Loucy (cell line): ENCODE data around the gene UBR4.

Experiments
- H2AFZ ChIP-seq: fragments of 200-600 bp; sonication (generic); 2 replicates; pipeline ENCODE4 v1.6.0; 2016; ENCODE audit warnings: antibody characterized with exemption, mild to moderate bottlenecking, low read length, moderate library complexity
- H3F3A ChIP-seq: fragments of 200-600 bp; 2 replicates; pipeline ENCODE4 v1.6.0; 2016; ENCODE audit warnings: antibody characterized with exemption, low read depth, mild to moderate bottlenecking
- H3K27me3 ChIP-seq: fragments of 200-600 bp; sonication (generic); 2 replicates; pipeline ENCODE4 v1.6.1; 2014; ENCODE audit warnings: low read length, mild to moderate bottlenecking; ENCODE audit not compliant: insufficient read depth, poor library complexity, severe bottlenecking
- H3K36me3 ChIP-seq: fragments of 200-600 bp; sonication (generic); 2 replicates; pipeline ENCODE4 v1.6.1; 2016; ENCODE audit warnings: low read length; ENCODE audit not compliant: insufficient read depth
- H3K4me1 ChIP-seq: fragments of 200-600 bp; sonication (generic); 2 replicates; pipeline ENCODE4 v1.5.1; 2014; ENCODE audit warnings: low read length, mild to moderate bottlenecking; ENCODE audit not compliant: insufficient read depth, poor library complexity, severe bottlenecking
- H3K4me2 ChIP-seq: fragments of 200-600 bp; sonication (generic); 2 replicates; pipeline ENCODE4 v1.6.0; 2014; ENCODE audit warnings: antibody characterized with exemption, low read length, low read depth, mild to moderate bottlenecking; ENCODE audit not compliant: poor library complexity, severe bottlenecking
- H3K4me3 ChIP-seq: fragments of 200-600 bp; sonication (generic); 2 replicates; pipeline ENCODE4 v1.5.1; 2014; ENCODE audit warnings: low read length, mild to moderate bottlenecking, mixed read lengths; ENCODE audit not compliant: poor library complexity, severe bottlenecking
- H3K79me2 ChIP-seq: fragments of 200-600 bp; sonication (generic); 2 replicates; pipeline ENCODE4 v1.6.1; 2014; ENCODE audit warnings: low read length; ENCODE audit not compliant: insufficient read depth
- H3K9ac ChIP-seq: fragments of 200-600 bp; sonication (generic); 2 replicates; pipeline ENCODE4 v1.6.0; 2014; ENCODE audit warnings: mild to moderate bottlenecking, low read depth, low read length, moderate library complexity; ENCODE audit not compliant: poor library complexity, severe bottlenecking
- H3K9me2 ChIP-seq: fragments of 200-600 bp; sonication (generic); replicated peaks from 2 replicates; pipeline ENCODE4 v1.6.1; 2016; ENCODE audit warnings: low read depth, low read length, mixed read lengths
- H3K9me3 ChIP-seq: fragments of 200-600 bp; sonication (generic); 2 replicates; pipeline ENCODE4 v1.6.1; 2014; ENCODE audit warnings: mild to moderate bottlenecking, antibody characterized with exemption, low read length, low read depth; ENCODE audit not compliant: insufficient read depth
- H4K20me1 ChIP-seq: fragments of 200-600 bp; sonication (generic); 2 replicates; pipeline ENCODE4 v1.6.0; 2014; ENCODE audit warnings: antibody characterized with exemption, low read length, mild to moderate bottlenecking; ENCODE audit not compliant: insufficient read depth, poor library complexity, severe bottlenecking
- EZH2phosphoT487 ChIP-seq: fragments of 200-600 bp; IDR thresholded peaks from 2 replicates; pipeline ENCODE4 v1.6.1; 2018; ENCODE audit warnings: antibody characterized with exemption, mild to moderate bottlenecking, moderate library complexity, borderline replicate concordance
- TF ChIP-seq, protein P1 (sequence below): fragments of 200-600 bp; sonication (generic); conservative IDR thresholded peaks from 2 replicates; pipeline ENCODE4 v1.5.1; 2014; ENCODE audit warnings: mild to moderate bottlenecking, antibody characterized with exemption, low read length

The UBR4 gene

DNA sequence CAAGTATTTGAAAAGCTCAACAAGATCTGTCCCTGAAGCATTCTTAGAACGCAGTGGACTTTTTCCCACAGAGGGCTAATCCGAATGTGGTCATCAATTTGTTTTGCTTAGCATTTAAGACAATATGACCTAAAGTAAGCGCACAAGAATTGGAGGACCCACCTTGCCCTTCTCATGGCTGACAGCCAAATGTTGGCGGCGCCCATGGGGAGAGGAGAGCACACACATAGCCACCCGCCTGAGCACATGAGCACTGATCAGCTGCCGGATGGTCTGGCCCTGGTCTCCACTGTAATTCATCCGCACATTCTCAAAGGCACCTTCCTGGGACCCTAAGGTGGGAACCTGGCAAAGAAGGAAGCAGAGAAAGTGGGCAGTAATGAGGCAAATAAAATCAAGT lies 52.4 kb downstream of the UBR4 start:
- H3K36me3 ChIP-seq = peaks cover 100% of the 10 kb centered on the region
- TF ChIP-seq, protein P1, sequence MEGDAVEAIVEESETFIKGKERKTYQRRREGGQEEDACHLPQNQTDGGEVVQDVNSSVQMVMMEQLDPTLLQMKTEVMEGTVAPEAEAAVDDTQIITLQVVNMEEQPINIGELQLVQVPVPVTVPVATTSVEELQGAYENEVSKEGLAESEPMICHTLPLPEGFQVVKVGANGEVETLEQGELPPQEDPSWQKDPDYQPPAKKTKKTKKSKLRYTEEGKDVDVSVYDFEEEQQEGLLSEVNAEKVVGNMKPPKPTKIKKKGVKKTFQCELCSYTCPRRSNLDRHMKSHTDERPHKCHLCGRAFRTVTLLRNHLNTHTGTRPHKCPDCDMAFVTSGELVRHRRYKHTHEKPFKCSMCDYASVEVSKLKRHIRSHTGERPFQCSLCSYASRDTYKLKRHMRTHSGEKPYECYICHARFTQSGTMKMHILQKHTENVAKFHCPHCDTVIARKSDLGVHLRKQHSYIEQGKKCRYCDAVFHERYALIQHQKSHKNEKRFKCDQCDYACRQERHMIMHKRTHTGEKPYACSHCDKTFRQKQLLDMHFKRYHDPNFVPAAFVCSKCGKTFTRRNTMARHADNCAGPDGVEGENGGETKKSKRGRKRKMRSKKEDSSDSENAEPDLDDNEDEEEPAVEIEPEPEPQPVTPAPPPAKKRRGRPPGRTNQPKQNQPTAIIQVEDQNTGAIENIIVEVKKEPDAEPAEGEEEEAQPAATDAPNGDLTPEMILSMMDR = no peak
- TF ChIP-seq EZH2phosphoT487 = no peak
- no peak overlapping the region for H3K4me3 ChIP-seq
- no peak overlapping the region for H2AFZ ChIP-seq
- H3K9me3 ChIP-seq = no peaks in the 10 kb centered on the region
- H3K27me3 ChIP-seq = no peaks in the 10 kb centered on the region
- H3K4me2 ChIP-seq = no peak overlapping the region
- H3K9ac ChIP-seq = no peak overlapping the region
- H3K79me2 ChIP-seq = no peaks in the 10 kb centered on the region
- H3F3A ChIP-seq = no peaks in the 10 kb centered on the region
- H4K20me1 ChIP-seq = no peaks in the 10 kb centered on the region
- H3K4me1 ChIP-seq = no peaks in the 10 kb centered on the region
- H3K9me2 ChIP-seq = no peaks in the 10 kb centered on the region

DNA sequence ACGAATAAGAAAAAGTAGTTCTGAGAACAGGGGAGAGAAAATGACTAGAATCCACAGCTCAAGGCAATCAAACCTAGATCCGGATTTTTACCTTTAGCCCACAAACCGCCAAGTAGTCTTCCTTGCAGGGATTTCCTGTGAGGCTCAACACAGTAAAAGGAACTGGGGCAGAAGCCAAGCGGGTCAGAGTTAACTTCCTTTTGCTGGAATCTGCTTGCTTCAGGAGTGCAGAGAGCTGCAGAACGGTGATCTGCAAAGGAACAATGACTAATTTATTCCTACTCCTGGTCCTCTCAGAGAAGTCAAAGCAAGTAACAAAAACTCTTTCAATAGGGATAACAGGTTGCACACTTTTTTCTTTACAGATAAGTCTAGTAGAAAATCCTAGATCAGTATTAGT lies 53.4 kb downstream of the UBR4 start:
- Histone ChIP-seq H3K4me1 (no peaks in the 10 kb centered on the region), H4K20me1 (no peaks in the 10 kb centered on the region), H3K79me2 (no peaks in the 10 kb centered on the region), H3K9ac (no peak overlapping the region), H3K36me3 (peaks cover 100% of the 10 kb centered on the region), H3K9me3 (no peaks in the 10 kb centered on the region), H3K27me3 (no peaks in the 10 kb centered on the region), H3K9me2 (no peaks in the 10 kb centered on the region), H3F3A (no peaks in the 10 kb centered on the region), H3K4me3 (no peak overlapping the region), H3K4me2 (no peak overlapping the region), H2AFZ (no peak overlapping the region)
- no peak for TF ChIP-seq EZH2phosphoT487
- TF ChIP-seq, protein P1 = no peak

DNA sequence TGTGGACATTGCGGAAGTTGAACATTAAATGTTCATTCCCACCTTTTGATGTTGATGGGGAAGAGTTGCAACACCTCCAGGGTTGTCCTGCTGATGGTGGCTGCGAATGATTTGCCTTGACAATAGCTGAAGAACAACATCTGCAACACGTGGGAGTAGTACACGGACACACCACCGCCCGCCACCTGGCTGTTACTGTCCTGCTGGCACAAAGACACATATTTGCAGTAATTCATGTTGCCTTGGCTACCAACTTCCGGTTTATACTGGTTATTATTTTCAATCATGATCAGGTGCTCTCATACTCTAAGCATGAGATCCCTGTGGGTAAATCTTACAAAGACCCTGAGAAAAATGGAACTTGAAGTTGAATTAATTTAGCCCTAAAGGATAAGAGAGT lies 55.2 kb downstream of the UBR4 start:
- Histone ChIP-seq H3K79me2 (no peaks in the 10 kb centered on the region), H3K9ac (no peak overlapping the region), H3K36me3 (peaks cover 100% of the 10 kb centered on the region), H3K4me3 (no peak overlapping the region), H3K27me3 (no peaks in the 10 kb centered on the region), H4K20me1 (no peaks in the 10 kb centered on the region), H3K9me3 (no peaks in the 10 kb centered on the region), H3K9me2 (no peaks in the 10 kb centered on the region), H2AFZ (no peak overlapping the region), H3K4me2 (no peak overlapping the region), H3F3A (no peaks in the 10 kb centered on the region), H3K4me1 (no peaks in the 10 kb centered on the region)
- no peak for TF ChIP-seq EZH2phosphoT487
- TF ChIP-seq, protein P1 = no peak
